Superior temporal gyrus (tissue), 1 donor: Measurements from ENCODE around the gene P2RY8.
"Not testable (repeated sequence)": the region's sequence is repeated elsewhere in the genome, so short reads cannot be mapped to it uniquely, and the experiment has no call there.

ENCODE experiments used
- DNase-seq: peaks from one replicate; pipeline ENCODE4 v3.0.0-alpha.2; 2016; ENCODE audit errors: extremely low spot score

P2RY8 gene

GRCh38 chrX:1444561-1445500, 92.2 kb downstream of the P2RY8 start:
- DNase-seq = no peak

DNA sequence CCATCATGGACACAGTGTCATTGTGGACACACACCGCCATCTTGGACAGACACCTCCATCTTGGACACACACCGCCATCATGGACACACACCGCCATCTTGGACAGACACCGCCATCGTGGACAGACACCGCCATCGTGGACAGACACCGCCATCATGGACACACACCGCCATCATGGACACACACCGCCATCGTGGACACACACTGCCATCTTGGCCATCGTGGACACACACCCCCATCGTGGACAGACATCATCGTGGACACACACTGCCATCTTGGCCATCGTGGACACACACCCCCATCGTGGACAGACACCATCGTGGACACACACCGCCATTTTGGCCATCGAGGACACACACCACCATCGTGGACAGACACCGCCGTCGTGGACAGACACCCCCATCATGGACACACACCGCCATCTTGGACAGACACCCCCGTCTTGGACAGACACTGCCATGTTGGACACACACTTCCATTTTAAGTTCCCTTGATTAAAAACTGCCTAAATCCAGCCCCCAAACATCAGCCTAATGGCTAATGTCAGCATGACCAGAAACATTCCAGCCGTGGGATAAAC, 93.4 kb downstream of the P2RY8 start:
- DNase-seq = no peak

DNA sequence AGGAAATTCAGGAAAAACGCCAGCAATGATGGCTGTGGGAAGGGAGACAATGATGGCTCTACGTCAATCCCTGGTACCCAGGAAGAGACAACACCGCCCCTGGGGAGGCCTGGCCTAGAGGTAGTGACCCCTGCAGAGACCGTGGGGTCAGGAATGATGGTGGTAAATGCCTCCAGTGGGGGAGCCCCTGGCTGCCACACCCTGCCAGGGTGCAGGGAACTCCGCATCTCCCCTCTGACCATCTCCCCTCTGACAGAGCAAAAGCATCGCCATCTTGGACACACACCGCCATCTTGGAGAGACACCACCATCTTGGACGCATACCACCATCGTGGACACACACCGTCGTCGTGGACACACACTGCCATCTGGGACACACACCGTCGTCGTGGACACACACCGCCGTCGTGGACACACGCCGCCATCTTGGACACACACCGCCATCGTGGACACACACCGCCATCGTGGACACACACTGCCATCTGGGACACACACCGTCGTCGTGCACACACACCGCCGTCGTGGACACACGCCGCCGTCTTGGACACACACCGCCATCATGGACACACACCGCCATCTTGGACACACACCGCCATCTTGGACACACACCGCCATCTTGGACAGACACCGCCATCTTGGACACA, 94.1 kb downstream of the P2RY8 start:
- no peak for DNase-seq

GRCh38 chrX:1442016-1442665, 94.8 kb downstream of the P2RY8 start:
- DNase-seq = no peak

- no peak for DNase-seq
These were observed 96.5 kb downstream of the P2RY8 start for GRCh38 chrX:1440506-1440905.

DNA sequence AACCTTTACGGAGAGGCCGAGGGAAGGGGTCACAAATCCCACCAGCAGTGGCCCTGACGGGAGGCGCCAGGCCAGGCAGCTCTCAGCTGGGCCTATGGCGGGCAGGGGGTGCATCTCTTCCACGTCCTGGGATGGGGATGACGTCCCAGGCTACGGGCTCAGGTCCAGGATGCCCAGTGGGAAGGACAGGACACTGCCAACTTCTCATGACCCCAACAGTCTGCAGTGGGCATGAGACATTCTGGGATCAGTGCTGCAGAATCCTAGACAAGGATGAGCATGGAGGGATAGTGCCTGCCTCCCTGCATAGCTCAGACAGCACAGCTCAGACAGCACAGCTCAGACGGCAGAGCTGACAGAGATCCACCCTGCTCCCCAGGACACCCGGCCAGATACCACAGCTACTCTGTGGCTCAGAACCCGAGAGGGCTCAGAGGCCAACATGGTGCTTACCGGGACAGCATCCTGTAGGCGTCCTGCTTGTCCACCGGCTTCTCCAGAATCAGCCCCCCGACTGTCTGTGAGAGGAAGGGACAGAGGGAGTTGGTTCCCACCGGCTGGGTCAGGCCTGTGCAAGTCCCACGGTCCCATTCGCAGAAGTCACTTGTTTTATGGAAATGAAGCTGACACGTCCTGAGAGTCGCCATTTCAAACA, 101.6 kb downstream of the P2RY8 start:
- DNase-seq = no peak

GRCh38 chrX:1434871-1435240, 102.1 kb downstream of the P2RY8 start:
- DNase-seq = no peak

DNA sequence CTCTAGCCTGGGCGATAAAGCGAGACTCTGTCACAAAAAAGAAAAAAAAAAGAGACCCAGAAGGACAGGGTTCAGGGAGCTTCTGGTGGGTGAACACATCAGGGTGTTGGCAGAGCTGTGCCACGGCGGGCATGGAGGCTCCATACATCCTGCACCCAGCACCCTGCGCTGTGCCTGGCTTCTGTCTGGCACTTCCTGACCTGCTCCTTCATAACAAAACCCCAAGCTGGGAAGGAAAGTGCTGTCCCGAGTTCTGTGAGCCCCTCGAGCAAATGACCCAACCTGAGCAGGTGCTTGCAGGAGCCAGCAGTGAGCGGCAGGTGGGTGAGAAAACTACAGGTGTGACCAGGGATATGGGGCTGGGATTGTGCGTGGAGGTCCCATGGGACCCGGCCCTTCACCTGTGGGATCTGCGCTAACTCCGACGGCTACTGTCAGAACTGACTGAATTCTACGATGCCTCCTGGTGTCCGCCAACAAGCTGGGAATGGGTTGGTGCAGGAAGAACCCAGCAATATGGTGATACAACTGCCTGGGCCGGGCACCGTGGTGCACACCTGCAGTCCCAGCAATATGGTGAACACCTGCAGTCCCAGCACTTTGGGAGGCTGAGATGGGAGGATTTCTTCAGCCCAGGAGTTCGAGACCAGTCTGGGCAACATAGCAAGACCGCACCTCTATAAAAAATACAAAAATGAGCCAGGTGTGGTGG, 103.2 kb downstream of the P2RY8 start:
- no peak for DNase-seq

GRCh38 chrX:1430451-1430850, 106.5 kb downstream of the P2RY8 start:
- no peak for DNase-seq

GRCh38 chrX:1427756-1428155, 109.2 kb downstream of the P2RY8 start:
- no peak for DNase-seq

- DNase-seq = not testable (repeated sequence)
These were observed 110.7 kb downstream of the P2RY8 start for GRCh38 chrX:1426321-1426720.

- no peak for DNase-seq
These were observed 111.6 kb downstream of the P2RY8 start for GRCh38 chrX:1425381-1425780.

DNA sequence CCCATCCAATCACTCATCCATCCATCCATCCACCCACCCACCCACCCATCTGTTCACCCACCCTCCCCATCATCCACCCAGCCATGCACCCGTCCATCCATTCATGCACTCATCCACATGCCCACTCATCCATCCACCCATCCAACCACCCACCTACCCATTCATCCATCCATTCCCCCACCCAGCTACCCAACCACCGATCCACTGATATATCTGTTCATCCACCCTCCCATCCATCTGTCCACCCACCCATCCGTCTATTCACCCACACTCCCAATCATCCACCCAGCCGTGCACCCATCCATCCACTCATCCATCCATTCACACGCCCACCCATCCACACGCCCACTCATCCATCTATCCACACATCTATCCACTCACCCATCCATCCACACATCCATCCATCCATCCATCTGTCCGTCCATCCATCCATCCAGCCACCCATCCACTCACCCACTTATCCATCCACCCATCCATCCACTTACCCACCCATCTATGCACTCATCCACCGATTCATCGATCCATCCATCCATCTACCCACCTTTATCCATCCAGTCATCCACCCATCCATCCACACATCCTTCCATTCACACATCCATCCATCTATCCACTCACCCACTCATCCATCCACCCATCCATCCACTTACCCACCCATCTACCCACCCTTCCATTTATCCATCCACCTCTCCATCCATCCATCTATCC, 112.7 kb downstream of the P2RY8 start:
- no peak for DNase-seq

DNA sequence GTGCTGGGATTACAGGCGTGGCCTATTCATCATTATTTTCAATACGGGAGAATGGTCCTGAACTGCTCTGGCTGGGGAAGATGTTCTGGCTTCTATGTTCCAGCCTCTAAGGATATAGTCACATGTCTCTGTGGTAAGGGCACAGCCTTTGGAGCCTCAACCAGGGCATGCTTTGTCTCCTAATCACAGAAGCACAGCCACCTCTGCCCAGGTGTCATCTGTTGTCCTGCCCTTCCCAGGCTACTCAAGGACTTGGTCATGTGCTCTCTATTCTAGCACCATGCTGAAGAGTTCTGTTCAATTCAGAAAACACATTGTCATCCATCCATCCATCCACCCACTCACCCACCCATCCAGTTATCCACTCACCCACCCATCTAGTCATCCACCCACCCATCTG, 113.8 kb downstream of the P2RY8 start:
- no peak for DNase-seq

DNA sequence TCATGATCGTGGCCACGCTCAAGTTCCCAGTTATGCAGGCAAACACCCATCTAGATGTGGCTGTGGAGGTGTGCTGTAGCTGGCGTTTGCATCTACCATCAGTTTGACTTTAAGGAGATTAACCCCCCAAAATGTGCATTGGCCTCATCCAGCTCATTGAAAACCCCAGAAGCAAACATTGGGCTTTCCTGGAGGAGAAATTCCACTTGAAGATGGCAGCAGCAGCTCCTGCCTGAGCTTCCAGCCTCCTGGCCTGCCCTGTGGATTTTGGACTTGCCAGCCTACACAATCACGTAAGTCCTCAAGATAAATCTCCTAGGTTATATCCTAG, 114.9 kb downstream of the P2RY8 start:
- no peak for DNase-seq

DNA sequence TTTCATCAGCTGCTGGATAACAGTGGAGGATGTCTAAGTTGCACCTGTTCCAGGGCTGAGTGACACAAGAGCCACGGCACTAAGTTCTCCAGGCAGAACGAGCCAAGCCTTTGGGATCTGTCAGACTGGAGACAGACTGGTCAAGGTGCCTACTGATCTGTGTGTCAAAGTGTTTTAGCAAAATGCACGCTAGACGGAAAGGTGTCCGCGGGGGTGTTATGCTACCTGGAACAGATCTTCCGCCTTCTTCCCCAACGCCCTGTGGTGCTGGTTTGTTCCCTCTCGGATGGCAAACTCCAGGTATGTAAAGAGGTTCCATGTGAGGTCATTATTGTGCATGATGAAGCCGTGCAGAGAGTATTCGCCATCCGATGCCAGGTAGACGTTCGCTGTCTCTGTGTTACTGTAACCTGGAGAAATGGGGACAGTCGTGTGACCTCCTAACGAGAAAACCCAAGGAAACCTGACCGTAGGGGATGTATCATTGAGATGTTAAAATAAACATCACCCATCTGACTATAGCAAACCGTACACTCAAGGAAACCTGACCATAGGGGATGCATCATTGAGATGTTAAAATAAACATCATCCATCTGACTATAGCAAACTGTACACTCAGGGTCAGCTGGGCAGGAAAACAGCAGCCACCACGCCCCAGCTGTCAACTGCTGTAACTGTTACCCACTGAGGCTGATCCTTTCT, 115.4 kb downstream of the P2RY8 start:
- no peak for DNase-seq

GRCh38 chrX:1420371-1420770, 116.6 kb downstream of the P2RY8 start:
- no peak for DNase-seq

GRCh38 chrX:1419545-1420355, 117.2 kb downstream of the P2RY8 start:
- no peak for DNase-seq

GRCh38 chrX:1418901-1419544, 118.0 kb downstream of the P2RY8 start:
- DNase-seq = no peak
